ENCODE data around the gene DTNB.

DTNB gene

GRCh38 chr2:25438793-25439192, 234.6 kb downstream of the DTNB start:
- Histone ChIP-seq H4K20me1 (ENCODE audit: low read depth, low read length) (no peaks in the 10 kb centered on the region), H3K9me2 (replicated peaks; ENCODE audit: insufficient read depth, low read length) (no peaks in the 10 kb centered on the region), H3K4me3 (ENCODE audit: insufficient read depth, low read length, poor library complexity, severe bottlenecking) (no peak overlapping the region), H3K9me3 (ENCODE audit: insufficient read depth, low read length) (no peaks in the 10 kb centered on the region), H3K27ac (ENCODE audit: low read depth, low read length) (no peak overlapping the region), H3K27me3 (ENCODE audit: low read length) (no peaks in the 10 kb centered on the region), H3K9ac (ENCODE audit: low read length) (no peak overlapping the region), H3K36me3 (ENCODE audit: low read length) (no peaks in the 10 kb centered on the region), H3K79me2 (ENCODE audit: insufficient read depth, low read length) (no peaks in the 10 kb centered on the region), H3F3A (ENCODE audit: insufficient read depth) (no peaks in the 10 kb centered on the region), H2AFZ (ENCODE audit: low read depth, low read length, severe bottlenecking) (no peak overlapping the region), H3K4me2 (ENCODE audit: low read depth, low read length, poor library complexity, severe bottlenecking) (no peak overlapping the region)
- no peak for TF ChIP-seq CTCF (IDR thresholded peaks at IDR 0.05; ENCODE audit: insufficient read depth, low read length, poor library complexity, severe bottlenecking)
- no peak for TF ChIP-seq EZH2phosphoT487 (conservative IDR thresholded peaks at IDR 0.05; ENCODE audit: low read length)

- H3K9me3 ChIP-seq (ENCODE audit: insufficient read depth, low read length), result no peaks in the 10 kb centered on the region
- H2AFZ ChIP-seq (ENCODE audit: low read depth, low read length, severe bottlenecking), result no peak overlapping the region
- H4K20me1 ChIP-seq (ENCODE audit: low read depth, low read length), result no peaks in the 10 kb centered on the region
- no peak overlapping the region for H3K27ac ChIP-seq (ENCODE audit: low read depth, low read length)
- H3K79me2 ChIP-seq (ENCODE audit: insufficient read depth, low read length), result no peaks in the 10 kb centered on the region
- H3F3A ChIP-seq (ENCODE audit: insufficient read depth), result no peaks in the 10 kb centered on the region
- H3K27me3 ChIP-seq (ENCODE audit: low read length), result no peaks in the 10 kb centered on the region
- no peaks in the 10 kb centered on the region for H3K36me3 ChIP-seq (ENCODE audit: low read length)
- no peak overlapping the region for H3K4me2 ChIP-seq (ENCODE audit: low read depth, low read length, poor library complexity, severe bottlenecking)
- H3K9me2 ChIP-seq (replicated peaks; ENCODE audit: insufficient read depth, low read length), result no peaks in the 10 kb centered on the region
- no peak overlapping the region for H3K9ac ChIP-seq (ENCODE audit: low read length)
- no peak for TF ChIP-seq EZH2phosphoT487 (conservative IDR thresholded peaks at IDR 0.05; ENCODE audit: low read length)
- no peak for TF ChIP-seq CTCF (IDR thresholded peaks at IDR 0.05; ENCODE audit: insufficient read depth, low read length, poor library complexity, severe bottlenecking)
- no peak overlapping the region for H3K4me3 ChIP-seq (ENCODE audit: insufficient read depth, low read length, poor library complexity, severe bottlenecking)
Measured at GRCh38 chr2:25437881-25438662, 235.3 kb downstream of the DTNB start.

GRCh38 chr2:25435421-25435820, 238.0 kb downstream of the DTNB start:
- H3K36me3 ChIP-seq (ENCODE audit: low read length), result no peaks in the 10 kb centered on the region
- no peak for TF ChIP-seq CTCF (IDR thresholded peaks at IDR 0.05; ENCODE audit: insufficient read depth, low read length, poor library complexity, severe bottlenecking)
- TF ChIP-seq EZH2phosphoT487 (conservative IDR thresholded peaks at IDR 0.05; ENCODE audit: low read length), result no peak
- H3K4me2 ChIP-seq (ENCODE audit: low read depth, low read length, poor library complexity, severe bottlenecking), result no peak overlapping the region
- no peaks in the 10 kb centered on the region for H4K20me1 ChIP-seq (ENCODE audit: low read depth, low read length)
- H3F3A ChIP-seq (ENCODE audit: insufficient read depth), result no peaks in the 10 kb centered on the region
- H3K4me3 ChIP-seq (ENCODE audit: insufficient read depth, low read length, poor library complexity, severe bottlenecking), result no peak overlapping the region
- H3K27me3 ChIP-seq (ENCODE audit: low read length), result no peaks in the 10 kb centered on the region
- no peak overlapping the region for H2AFZ ChIP-seq (ENCODE audit: low read depth, low read length, severe bottlenecking)
- no peak overlapping the region for H3K9ac ChIP-seq (ENCODE audit: low read length)
- no peaks in the 10 kb centered on the region for H3K9me3 ChIP-seq (ENCODE audit: insufficient read depth, low read length)
- H3K9me2 ChIP-seq (replicated peaks; ENCODE audit: insufficient read depth, low read length), result no peaks in the 10 kb centered on the region
- H3K79me2 ChIP-seq (ENCODE audit: insufficient read depth, low read length), result no peaks in the 10 kb centered on the region
- no peak overlapping the region for H3K27ac ChIP-seq (ENCODE audit: low read depth, low read length)
